Uterus (tissue), 4 donors: ENCODE data around the gene GNE. TPM values are rescaled to one million over a fixed set of nuclear protein-coding genes. Genes with fewer than 3 reads are reported as not detected.

Experiments
- DNase-seq, 2 donors: peaks; one replicate each; pipeline ENCODE4 v3.0.0-alpha.2; 2019 to 2020
- H3K27ac ChIP-seq, 2 donors: fragments of 200-600 bp; sonication (generic); 1 replicate in 1 of 2; 2 replicates in 1 of 2; pipeline ENCODE4 v1.5.1; 2016 to 2018
- H3K27me3 ChIP-seq, 2 donors: fragments of 200-600 bp; sonication (generic); one replicate each; pipeline ENCODE4 v1.5.1; 2018 to 2019; ENCODE audit warnings: control low read depth in 1 of 2
- H3K36me3 ChIP-seq, 2 donors: fragments of 200-600 bp; sonication (generic); one replicate each; pipeline ENCODE4 v1.5.1; 2019; ENCODE audit warnings: control low read depth in 1 of 2
- H3K4me1 ChIP-seq, 2 donors: fragments of 200-600 bp; sonication (generic); one replicate each; pipeline ENCODE4 v1.5.1; 2018 to 2019; ENCODE audit warnings: control low read depth in 1 of 2
- H3K4me3 ChIP-seq, 2 donors: fragments of 200-600 bp; sonication (generic); 1 replicate in 1 of 2; 2 replicates in 1 of 2; pipeline ENCODE4 v1.5.1; 2018 to 2019; ENCODE audit warnings: mild to moderate bottlenecking in 1 of 2
- H3K9me3 ChIP-seq, 2 donors: fragments of 200-600 bp; sonication (generic); one replicate each; pipeline ENCODE4 v1.5.1; 2019; ENCODE audit warnings: control low read depth in 1 of 2
- CTCF ChIP-seq, 4 experiments: fragments of 200-600 bp in 2 of 4; fragments of 450-650 bp in 2 of 4; sonication (generic) in 2 of 4; IDR thresholded peaks; one replicate each; pipeline ENCODE4 v1.5.1; 2016 to 2019; ENCODE audit warnings: antibody characterized with exemption in 4 of 4, mild to moderate bottlenecking in 2 of 4, moderate library complexity in 1 of 4
- POLR2A ChIP-seq, 2 donors: fragments of 450-650 bp; IDR thresholded peaks; one replicate each; pipeline ENCODE4 v1.6.1; 2016; ENCODE audit warnings: antibody characterized with exemption in 2 of 2, mild to moderate bottlenecking in 1 of 2, moderate library complexity in 1 of 2
- intact Hi-C: fragments of 100-400 bp; cut with DNase I; formaldehyde crosslinking; loops from one replicate; pipeline ENCODE4 v1.15.1; 2023; ENCODE audit warnings: low total_unique reads
- total RNA-seq, 4 donors: library from RNA; depleted of rRNA in 3 of 4; stranded (reverse); fragments of >200 nt in 3 of 4; gene quantifications; one replicate each; pipeline versions ENCODE4 v1.1.0 to v1.2.4, GENCODE V29; 2014 to 2023
- donor health status: DM: yes; HTN: yes; CAD: no.

GNE gene
- total RNA-seq, 4 donors from 2014 or later = 10.3 to 42.2 (median 30.0) TPM

GRCh38 chr9:36289836-36290435 lies 31.7 kb upstream of the GNE start:
- no peaks in the 10 kb centered on the region for H3K9me3 ChIP-seq
- no peak overlapping the region for H3K27ac ChIP-seq
- intact Hi-C loops = no loop called here
- H3K36me3 ChIP-seq = no peaks in the 10 kb centered on the region
- no peak for DNase-seq
- no peaks in the 10 kb centered on the region for H3K27me3 ChIP-seq
- no peak for TF ChIP-seq CTCF (IDR thresholded peaks at IDR 0.05)
- no peak for TF ChIP-seq POLR2A (IDR thresholded peaks at IDR 0.05)
- no peaks in the 10 kb centered on the region for H3K4me1 ChIP-seq
- H3K4me3 ChIP-seq = no peak overlapping the region

- Histone ChIP-seq H3K27me3 (no peaks in the 10 kb centered on the region), H3K4me1 (no peaks in the 10 kb centered on the region), H3K36me3 (no peaks in the 10 kb centered on the region), H3K9me3 (no peaks in the 10 kb centered on the region), H3K27ac (no peak overlapping the region), H3K4me3 (no peak overlapping the region)
- TF ChIP-seq POLR2A (IDR thresholded peaks at IDR 0.05) = no peak
- no peak for TF ChIP-seq CTCF (IDR thresholded peaks at IDR 0.05)
- DNase-seq = no peak
- intact Hi-C loops = no loop called here
These were observed 29.8 kb upstream of the GNE start for GRCh38 chr9:36288070-36288469.

- no peak overlapping the region for H3K27ac ChIP-seq
- H3K4me3 ChIP-seq = no peak overlapping the region
- H3K4me1 ChIP-seq = no peaks in the 10 kb centered on the region
- no peaks in the 10 kb centered on the region for H3K36me3 ChIP-seq
- DNase-seq = no peak
- TF ChIP-seq POLR2A (IDR thresholded peaks at IDR 0.05) = no peak
- no peak for TF ChIP-seq CTCF (IDR thresholded peaks at IDR 0.05)
- intact Hi-C loops = no loop called here
- no peaks in the 10 kb centered on the region for H3K9me3 ChIP-seq
- no peaks in the 10 kb centered on the region for H3K27me3 ChIP-seq
These were observed 28.1 kb upstream of the GNE start for GRCh38 chr9:36286388-36286787.

GRCh38 chr9:36284226-36284625 lies 26.0 kb upstream of the GNE start:
- no peaks in the 10 kb centered on the region for H3K36me3 ChIP-seq
- H3K4me1 ChIP-seq = no peaks in the 10 kb centered on the region
- intact Hi-C loops = no loop called here
- H3K4me3 ChIP-seq = no peak overlapping the region
- no peaks in the 10 kb centered on the region for H3K9me3 ChIP-seq
- TF ChIP-seq POLR2A (IDR thresholded peaks at IDR 0.05) = no peak
- no peak for TF ChIP-seq CTCF (IDR thresholded peaks at IDR 0.05)
- no peak overlapping the region for H3K27ac ChIP-seq
- H3K27me3 ChIP-seq = no peaks in the 10 kb centered on the region
- DNase-seq = no peak

- no peak overlapping the region for H3K4me3 ChIP-seq
These were observed 24.0 kb upstream of the GNE start for GRCh38 chr9:36282275-36282674.

More at GRCh38 chr9:36282275-36282674, 24.0 kb upstream of the GNE start:
- H3K27ac ChIP-seq = no peak overlapping the region
- DNase-seq = no peak
- H3K9me3 ChIP-seq = no peaks in the 10 kb centered on the region
- no peaks in the 10 kb centered on the region for H3K4me1 ChIP-seq
- H3K27me3 ChIP-seq = no peaks in the 10 kb centered on the region
- intact Hi-C loops = no loop called here
- no peak for TF ChIP-seq POLR2A (IDR thresholded peaks at IDR 0.05)
- no peak for TF ChIP-seq CTCF (IDR thresholded peaks at IDR 0.05)
- H3K36me3 ChIP-seq = no peaks in the 10 kb centered on the region
